IPS-18a (cell line): ENCODE results near the gene PPL.
"Not testable (repeated sequence)": the region's sequence is repeated elsewhere in the genome, so short reads cannot be mapped to it uniquely, and the experiment has no call there.

ENCODE experiments used
- H3K27ac ChIP-seq: one replicate; pipeline ENCODE4 v1.5.1; 2013; ENCODE audit warnings: low read length
- H3K27me3 ChIP-seq: one replicate; pipeline ENCODE4 v1.6.1; 2013; ENCODE audit warnings: mild to moderate bottlenecking, low read length; ENCODE audit not compliant: control insufficient read depth, insufficient read depth
- H3K36me3 ChIP-seq: one replicate; pipeline ENCODE4 v1.6.1; 2013; ENCODE audit warnings: low read depth, low read length; ENCODE audit not compliant: control insufficient read depth
- H3K4me1 ChIP-seq: one replicate; pipeline ENCODE4 v1.6.1; 2013; ENCODE audit warnings: low read depth, low read length; ENCODE audit not compliant: control insufficient read depth
- H3K4me3 ChIP-seq: one replicate; pipeline ENCODE4 v1.5.1; 2013; ENCODE audit warnings: low read length
- H3K9ac ChIP-seq: one replicate; pipeline ENCODE4 v1.6.1; 2013; ENCODE audit warnings: mild to moderate bottlenecking, low read length, moderate library complexity
- H3K9me3 ChIP-seq: one replicate; pipeline ENCODE4 v1.6.1; 2013; ENCODE audit warnings: low read depth, low read length; ENCODE audit not compliant: control insufficient read depth

The PPL gene

GRCh38 chr16:4938683-4939030 is 1.7 kb upstream of the PPL start:
- Histone ChIP-seq H3K36me3 (no peaks in the 10 kb centered on the region), H3K27me3 (peaks cover 23% of the 10 kb centered on the region), H3K4me3 (no peak overlapping the region), H3K27ac (no peak overlapping the region), H3K9me3 (no peaks in the 10 kb centered on the region), H3K4me1 (peaks cover 12% of the 10 kb centered on the region), H3K9ac (no peak overlapping the region)

GRCh38 chr16:4937782-4938682 is 1.1 kb upstream of the PPL start:
- H3K9ac ChIP-seq: no peak overlapping the region
- no peak overlapping the region for H3K27ac ChIP-seq
- H3K36me3 ChIP-seq: no peaks in the 10 kb centered on the region
- H3K9me3 ChIP-seq: no peaks in the 10 kb centered on the region
- peaks cover 23% of the 10 kb centered on the region for H3K27me3 ChIP-seq
- H3K4me3 ChIP-seq: peak overlapping the region; percentile 39
- peaks cover 6% of the 10 kb centered on the region for H3K4me1 ChIP-seq

- Histone ChIP-seq H3K9me3 (no peaks in the 10 kb centered on the region), H3K36me3 (no peaks in the 10 kb centered on the region), H3K4me1 (no peaks in the 10 kb centered on the region), H3K9ac (peak overlapping the region; percentile 47), H3K4me3 (peak overlapping the region; percentile 79), H3K27me3 (peaks cover 23% of the 10 kb centered on the region), H3K27ac (no peak overlapping the region)
Observed at GRCh38 chr16:4936181-4936990, 562 bp downstream of the PPL start.

GRCh38 chr16:4935241-4935855 is 1.6 kb downstream of the PPL start:
- Histone ChIP-seq H3K4me1 (no peaks in the 10 kb centered on the region), H3K9ac (no peak overlapping the region), H3K4me3 (peak overlapping the region; percentile 79), H3K36me3 (no peaks in the 10 kb centered on the region), H3K27me3 (peaks cover 23% of the 10 kb centered on the region), H3K27ac (no peak overlapping the region), H3K9me3 (no peaks in the 10 kb centered on the region)

- Histone ChIP-seq H3K27me3 (peaks cover 23% of the 10 kb centered on the region), H3K4me3 (no peak overlapping the region), H3K9me3 (no peaks in the 10 kb centered on the region), H3K27ac (no peak overlapping the region), H3K9ac (no peak overlapping the region), H3K4me1 (no peaks in the 10 kb centered on the region), H3K36me3 (no peaks in the 10 kb centered on the region)
Observed at GRCh38 chr16:4934591-4934990, 2.4 kb downstream of the PPL start.

- Histone ChIP-seq H3K4me3 (no peak overlapping the region), H3K4me1 (no peaks in the 10 kb centered on the region), H3K27me3 (peaks cover 23% of the 10 kb centered on the region), H3K9ac (no peak overlapping the region), H3K36me3 (no peaks in the 10 kb centered on the region), H3K27ac (no peak overlapping the region), H3K9me3 (no peaks in the 10 kb centered on the region)
Observed at GRCh38 chr16:4933871-4934395, 3.0 kb downstream of the PPL start.

GRCh38 chr16:4933433-4933832 is 3.5 kb downstream of the PPL start:
- Histone ChIP-seq H3K36me3 (no peaks in the 10 kb centered on the region), H3K9ac (no peak overlapping the region), H3K27me3 (peaks cover 23% of the 10 kb centered on the region), H3K9me3 (no peaks in the 10 kb centered on the region), H3K4me3 (no peak overlapping the region), H3K4me1 (no peaks in the 10 kb centered on the region), H3K27ac (no peak overlapping the region)

GRCh38 chr16:4931381-4931780 is 5.6 kb downstream of the PPL start:
- Histone ChIP-seq H3K9ac (no peak overlapping the region), H3K27ac (no peak overlapping the region), H3K4me1 (no peaks in the 10 kb centered on the region), H3K36me3 (no peaks in the 10 kb centered on the region), H3K27me3 (peaks cover 8% of the 10 kb centered on the region), H3K9me3 (peaks cover 6% of the 10 kb centered on the region), H3K4me3 (no peak overlapping the region)

- H3K27ac ChIP-seq, H3K4me3 ChIP-seq, H3K36me3 ChIP-seq, H3K9ac ChIP-seq, H3K4me1 ChIP-seq, H3K27me3 ChIP-seq, H3K9me3 ChIP-seq: not testable (repeated sequence)
Observed at GRCh38 chr16:4929619-4930018, 7.3 kb downstream of the PPL start.

GRCh38 chr16:4928227-4928626 is 8.7 kb downstream of the PPL start:
- Histone ChIP-seq H3K36me3 (no peaks in the 10 kb centered on the region), H3K9ac (no peak overlapping the region), H3K27me3 (no peaks in the 10 kb centered on the region), H3K27ac (no peak overlapping the region), H3K4me1 (peaks cover 11% of the 10 kb centered on the region), H3K4me3 (no peak overlapping the region), H3K9me3 (peaks cover 6% of the 10 kb centered on the region)

- Histone ChIP-seq H3K9ac (no peak overlapping the region), H3K4me1 (peaks cover 11% of the 10 kb centered on the region), H3K4me3 (no peak overlapping the region), H3K36me3 (no peaks in the 10 kb centered on the region), H3K27me3 (no peaks in the 10 kb centered on the region), H3K27ac (no peak overlapping the region), H3K9me3 (peaks cover 6% of the 10 kb centered on the region)
Observed at GRCh38 chr16:4927661-4928060, 9.3 kb downstream of the PPL start.
